Activated gamma-delta T cell treated with Interleukin-2 at 50 U/mL for 16 hours (primary cell): ENCODE results near the gene CTTN.

Experiments
- DNase-seq: peaks from one replicate; pipeline ENCODE4 v3.0.0-alpha.2; 2020

The CTTN gene

GRCh38 chr11:70397983-70398833, at the start of gene CTTN:
TSS of gene CTTN (plus strand) at chr11:70398529. CDS start at chr11:70407298, 8,769 bp downstream.
- DNase-seq = peak; percentile 35

GRCh38 chr11:70348608-70349007, 49.7 kb upstream of the CTTN start:
- DNase-seq = no peak

DNA sequence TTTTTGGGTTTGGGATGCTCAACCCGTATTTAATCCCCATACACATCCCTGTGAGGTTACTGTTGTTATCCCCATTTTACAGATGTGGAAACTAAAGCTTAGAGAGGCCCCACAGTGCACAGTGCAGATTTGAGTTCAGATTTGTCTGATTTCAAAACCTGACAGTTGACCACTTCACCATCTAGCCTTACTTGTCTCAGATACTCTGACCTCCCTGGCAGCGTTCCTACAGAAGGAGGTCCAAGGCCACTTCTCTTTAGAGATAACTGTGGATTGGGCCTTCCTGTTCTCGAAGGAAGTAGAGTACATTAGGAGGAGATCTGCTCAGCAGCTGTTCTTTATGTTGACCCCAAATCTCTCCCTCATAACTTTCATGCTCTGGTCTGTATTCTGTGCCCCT, 46.7 kb upstream of the CTTN start:
- DNase-seq = no peak

- no peak for DNase-seq
Measured at GRCh38 chr11:70352100-70352499, 46.2 kb upstream of the CTTN start.

- no peak for DNase-seq
Measured at GRCh38 chr11:70352601-70353000, 45.7 kb upstream of the CTTN start.

GRCh38 chr11:70353329-70353728, 45.0 kb upstream of the CTTN start:
- DNase-seq = no peak

DNA sequence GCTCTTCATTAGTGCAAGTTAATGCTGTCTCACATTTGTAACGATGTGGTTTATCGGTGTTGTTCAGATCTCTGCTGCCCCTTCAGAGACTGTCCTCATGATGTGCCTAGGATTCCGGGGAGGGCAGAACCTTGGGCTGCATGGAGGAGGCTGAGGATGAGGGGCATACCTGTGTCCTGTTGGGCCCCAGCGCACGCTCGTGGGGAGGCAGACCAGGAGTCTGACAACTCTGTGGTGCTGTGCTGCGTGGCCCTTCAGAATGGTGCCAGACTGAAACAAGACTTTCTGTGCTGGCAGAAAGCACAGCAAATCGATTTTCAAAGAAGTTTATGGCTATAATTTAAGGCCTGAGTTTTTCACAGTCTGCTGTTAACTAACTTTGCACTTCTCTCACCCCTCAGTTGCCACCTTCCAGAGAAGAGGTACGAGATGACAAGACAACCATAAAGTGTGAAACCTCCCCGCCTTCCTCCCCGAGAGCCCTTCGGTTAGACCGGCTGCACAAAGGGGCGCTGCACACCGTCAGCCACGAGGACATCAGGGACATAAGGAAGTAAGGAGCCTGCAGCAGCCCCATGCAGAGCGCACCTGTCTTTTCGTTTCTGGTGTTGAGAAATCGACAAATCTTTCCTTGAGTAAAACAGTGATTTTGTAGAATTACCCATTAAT, 44.3 kb upstream of the CTTN start:
- no peak for DNase-seq

DNA sequence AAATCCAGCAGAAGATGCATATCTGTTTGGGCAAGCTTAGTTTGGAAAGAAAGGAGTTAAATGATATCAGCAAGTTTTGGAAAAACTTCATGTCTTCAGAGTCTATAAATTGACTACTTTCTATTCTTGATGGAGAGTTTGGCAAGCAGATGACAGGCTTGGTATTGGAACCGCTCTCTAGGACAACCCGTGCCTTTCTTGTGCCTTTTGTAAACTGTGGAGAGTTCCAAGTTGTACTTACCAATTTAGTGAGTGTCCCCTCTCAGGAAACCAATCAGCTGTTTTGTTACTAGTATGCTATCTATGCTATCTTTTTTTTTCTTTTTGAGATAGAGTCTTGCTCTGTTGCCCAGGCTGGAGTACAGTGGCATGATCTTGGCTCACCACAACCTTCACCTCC, 43.7 kb upstream of the CTTN start:
- DNase-seq = no peak

DNA sequence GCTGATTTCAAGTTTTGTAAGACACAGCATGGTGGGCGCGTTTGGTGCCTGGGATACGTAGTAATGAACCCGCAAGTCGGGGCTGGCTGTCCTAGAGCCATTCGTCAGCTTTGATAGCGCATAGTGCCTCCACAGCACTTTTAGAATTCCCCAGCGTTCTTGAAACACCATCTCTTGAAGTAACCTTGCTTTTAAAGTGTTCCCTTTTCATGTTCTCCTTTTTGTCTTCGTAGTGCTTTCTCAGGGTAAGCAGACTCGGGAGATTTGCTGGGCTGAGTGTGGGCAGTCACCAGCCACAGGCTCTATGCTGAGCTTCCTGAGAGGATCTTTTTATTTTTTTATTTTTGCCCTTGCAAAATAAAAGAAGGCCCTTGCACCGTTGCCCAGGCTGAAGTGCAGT, 39.6 kb upstream of the CTTN start:
- DNase-seq = no peak

GRCh38 chr11:70359451-70360205, 38.7 kb upstream of the CTTN start:
- DNase-seq = no peak

DNA sequence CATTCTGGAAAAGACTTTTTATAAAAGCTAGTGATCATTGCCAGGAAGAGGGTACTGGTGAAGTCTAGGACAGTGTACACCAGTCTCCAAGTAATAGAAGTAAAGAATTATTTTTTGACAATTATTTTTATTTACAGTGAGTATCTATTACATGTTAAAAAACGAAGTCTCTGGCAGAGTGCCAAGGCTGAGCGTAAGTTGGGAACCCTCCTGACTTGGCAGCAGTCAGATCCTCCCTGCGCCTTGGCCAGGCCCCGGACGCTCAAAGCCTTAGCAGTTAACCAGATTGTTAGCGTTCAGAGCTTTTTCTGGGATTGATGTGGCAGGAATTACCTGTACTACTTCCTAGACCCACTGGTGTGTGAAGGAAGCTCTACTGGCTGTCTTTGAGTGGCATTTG, 38.1 kb upstream of the CTTN start:
- no peak for DNase-seq

- no peak for DNase-seq
Measured at GRCh38 chr11:70364178-70364577, 34.2 kb upstream of the CTTN start.

DNA sequence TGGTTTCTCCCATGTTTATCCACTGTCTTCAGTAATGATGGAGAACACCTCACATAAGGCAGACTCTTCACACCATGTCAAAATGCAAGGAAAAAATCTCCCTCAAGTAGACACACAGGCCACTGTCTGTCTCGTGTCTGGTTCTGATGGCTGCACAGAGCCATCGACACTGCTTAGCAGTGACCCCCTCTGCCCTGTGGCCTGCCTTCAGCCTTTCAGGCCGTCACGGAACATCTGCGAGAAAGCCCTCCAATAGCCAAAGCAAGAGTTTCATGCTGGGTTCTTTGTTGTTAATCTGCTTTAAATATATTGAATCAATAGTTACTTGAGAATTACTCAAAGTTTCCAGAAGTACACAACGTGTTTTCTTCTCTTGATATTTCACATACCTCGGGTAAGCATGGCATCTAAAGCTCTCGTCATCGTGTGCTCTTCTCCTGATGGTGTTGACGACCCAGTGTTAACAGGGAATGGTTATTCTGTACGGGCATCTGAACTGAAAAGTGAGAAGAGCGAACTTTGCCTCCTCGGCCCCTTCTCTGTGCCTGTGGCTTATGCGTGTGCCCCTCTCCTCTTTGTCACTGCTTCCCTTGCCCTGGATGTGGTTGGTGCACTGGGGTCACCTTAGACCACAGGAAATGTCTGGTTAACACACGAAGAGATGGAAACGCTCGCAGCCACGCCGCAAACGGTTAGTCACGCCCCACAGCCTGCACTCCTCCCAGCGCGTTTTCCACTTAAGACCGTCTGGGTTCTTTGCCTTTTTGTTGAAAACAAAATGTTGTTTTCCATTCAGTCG, 33.4 kb upstream of the CTTN start:
- DNase-seq = peak; percentile 55

- DNase-seq = no peak
Measured at GRCh38 chr11:70365544-70365927, 32.8 kb upstream of the CTTN start.

DNA sequence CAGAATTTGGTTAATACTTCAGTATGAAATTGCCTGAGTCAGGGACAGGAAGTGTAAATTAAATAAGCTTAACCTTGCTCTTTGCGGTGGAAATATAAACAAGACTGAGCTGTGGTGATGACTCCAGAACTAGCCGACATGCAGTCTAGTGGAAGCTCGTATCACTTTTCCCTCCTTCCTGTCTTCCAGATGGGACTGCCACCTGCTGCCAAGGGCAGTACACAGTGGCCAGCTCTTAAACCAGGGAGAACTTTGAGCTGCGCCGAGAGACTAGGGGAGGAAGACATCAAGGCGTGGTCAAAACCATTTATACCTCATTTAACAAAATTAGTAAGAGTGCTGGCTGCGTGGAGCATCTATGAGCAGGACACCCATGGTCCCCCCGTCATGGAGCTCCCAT, 31.3 kb upstream of the CTTN start:
- no peak for DNase-seq

- no peak for DNase-seq
Measured at GRCh38 chr11:70368961-70369360, 29.4 kb upstream of the CTTN start.

DNA sequence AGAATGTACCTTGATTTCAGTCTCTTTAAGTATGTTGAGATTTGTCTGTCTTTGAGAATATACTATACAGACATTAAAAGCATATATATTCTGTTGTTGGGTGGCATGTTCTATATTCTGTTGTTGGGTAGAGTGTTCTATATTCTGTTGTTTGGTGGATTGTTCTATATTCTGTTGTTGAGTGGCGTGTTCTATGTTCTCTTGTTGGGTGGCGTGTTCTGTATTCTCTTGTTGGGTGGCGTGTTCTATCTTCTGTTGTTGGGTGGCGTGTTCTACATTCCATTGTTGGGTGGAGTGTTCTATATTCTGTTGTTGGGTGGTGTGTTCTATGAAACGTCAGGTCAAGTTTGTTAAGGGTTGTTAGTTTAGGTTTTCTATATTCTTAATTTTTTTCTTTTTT, 27.1 kb upstream of the CTTN start:
- no peak for DNase-seq

GRCh38 chr11:70372076-70372475, 26.3 kb upstream of the CTTN start:
- DNase-seq = no peak

- no peak for DNase-seq
Measured at GRCh38 chr11:70376621-70377020, 21.7 kb upstream of the CTTN start.

- DNase-seq = no peak
Measured at GRCh38 chr11:70377645-70378044, 20.7 kb upstream of the CTTN start.

DNA sequence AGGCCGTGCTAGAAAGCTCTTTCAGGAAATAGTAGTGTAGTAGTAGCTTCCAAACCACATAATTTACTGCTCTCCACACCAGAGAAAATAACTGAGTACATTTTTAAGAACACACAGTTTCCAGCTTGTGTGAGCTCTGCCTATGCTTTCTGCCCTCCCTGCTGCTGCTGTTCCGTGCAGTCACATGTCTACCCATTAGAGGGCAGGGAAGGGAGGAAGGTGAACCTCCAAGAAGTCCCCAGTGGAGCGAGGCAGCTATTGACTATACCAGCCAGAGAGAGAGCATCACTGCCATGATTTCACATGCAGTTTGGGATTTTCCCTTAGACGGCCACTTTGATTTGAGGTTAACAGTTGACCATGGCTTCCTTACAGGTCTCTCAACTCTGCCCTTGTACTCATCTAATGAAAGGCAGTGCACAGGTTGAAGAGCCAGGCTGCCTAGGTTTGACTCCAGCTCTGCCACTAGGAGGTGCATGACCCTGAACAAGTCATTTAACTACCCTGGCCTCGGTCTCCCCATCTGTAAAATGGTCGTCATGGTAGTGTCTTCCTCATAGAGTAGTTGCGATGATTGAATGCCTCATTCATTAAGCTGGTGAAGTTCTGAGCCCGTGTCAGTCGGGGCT, 19.7 kb upstream of the CTTN start:
- no peak for DNase-seq

- no peak for DNase-seq
Measured at GRCh38 chr11:70381350-70381749, 17.0 kb upstream of the CTTN start.
